GM12864 (cell line): ENCODE measurements around the gene LRRC4C.

ENCODE experiments used
- DNase-seq: peaks from one replicate; pipeline ENCODE4 v3.0.0-alpha.2; 2011; ENCODE audit warnings: low read depth
- H3K4me3 ChIP-seq: 2 replicates; pipeline ENCODE4 v1.5.1; 2011; ENCODE audit warnings: mild to moderate bottlenecking, low read depth, low read length, control low read depth
- TF ChIP-seq, protein P1 (sequence below): IDR thresholded peaks from 2 replicates; pipeline ENCODE4 v1.5.1; 2011; ENCODE audit warnings: low read depth, mild to moderate bottlenecking, moderate library complexity, low read length, control low read depth, inconsistent platforms; ENCODE audit errors: missing control alignments

Gene LRRC4C

DNA sequence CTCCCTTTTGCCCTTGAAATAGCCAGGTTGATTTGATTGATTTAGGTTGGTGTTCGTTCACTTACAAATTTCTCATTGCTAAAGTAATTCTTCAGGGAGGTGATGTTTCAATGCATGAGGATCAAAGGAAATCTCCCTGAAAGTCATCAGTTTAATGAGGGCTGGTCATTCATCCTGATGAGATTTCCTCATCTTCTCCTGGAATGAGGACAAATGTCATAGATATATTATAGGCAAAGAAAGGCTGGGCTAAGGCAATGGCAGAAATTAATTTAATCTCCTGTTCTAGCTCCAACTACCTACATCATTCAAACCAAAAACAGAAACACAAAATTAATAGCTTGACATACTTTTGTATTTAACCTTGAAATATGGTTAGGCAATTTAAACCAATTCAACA is 1052.1 kb downstream of the LRRC4C start:
- TF ChIP-seq, protein P1, sequence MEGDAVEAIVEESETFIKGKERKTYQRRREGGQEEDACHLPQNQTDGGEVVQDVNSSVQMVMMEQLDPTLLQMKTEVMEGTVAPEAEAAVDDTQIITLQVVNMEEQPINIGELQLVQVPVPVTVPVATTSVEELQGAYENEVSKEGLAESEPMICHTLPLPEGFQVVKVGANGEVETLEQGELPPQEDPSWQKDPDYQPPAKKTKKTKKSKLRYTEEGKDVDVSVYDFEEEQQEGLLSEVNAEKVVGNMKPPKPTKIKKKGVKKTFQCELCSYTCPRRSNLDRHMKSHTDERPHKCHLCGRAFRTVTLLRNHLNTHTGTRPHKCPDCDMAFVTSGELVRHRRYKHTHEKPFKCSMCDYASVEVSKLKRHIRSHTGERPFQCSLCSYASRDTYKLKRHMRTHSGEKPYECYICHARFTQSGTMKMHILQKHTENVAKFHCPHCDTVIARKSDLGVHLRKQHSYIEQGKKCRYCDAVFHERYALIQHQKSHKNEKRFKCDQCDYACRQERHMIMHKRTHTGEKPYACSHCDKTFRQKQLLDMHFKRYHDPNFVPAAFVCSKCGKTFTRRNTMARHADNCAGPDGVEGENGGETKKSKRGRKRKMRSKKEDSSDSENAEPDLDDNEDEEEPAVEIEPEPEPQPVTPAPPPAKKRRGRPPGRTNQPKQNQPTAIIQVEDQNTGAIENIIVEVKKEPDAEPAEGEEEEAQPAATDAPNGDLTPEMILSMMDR = no peak
- no peak for DNase-seq
- H3K4me3 ChIP-seq = no peak overlapping the region

DNA sequence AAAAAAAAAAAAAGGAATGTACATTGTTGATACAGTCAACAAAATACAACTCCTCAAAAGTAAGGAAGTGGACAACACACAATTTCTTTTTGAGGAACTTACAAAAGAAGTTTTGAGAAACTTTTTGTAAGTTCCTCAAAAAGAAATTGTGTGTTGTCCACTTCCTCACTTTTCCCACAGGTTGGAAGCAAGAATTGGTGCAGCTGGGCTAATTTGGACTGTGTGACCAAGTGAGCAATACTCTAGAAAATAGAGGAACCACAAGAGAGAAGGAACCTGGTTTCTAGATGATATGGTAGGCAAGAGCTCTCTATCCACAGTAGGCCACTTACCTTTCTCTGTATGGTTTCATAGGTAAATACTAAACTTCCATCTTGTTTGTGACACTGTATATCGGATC is 1053.8 kb downstream of the LRRC4C start:
- TF ChIP-seq, protein P1 = no peak
- H3K4me3 ChIP-seq = no peak overlapping the region
- DNase-seq = no peak

DNA sequence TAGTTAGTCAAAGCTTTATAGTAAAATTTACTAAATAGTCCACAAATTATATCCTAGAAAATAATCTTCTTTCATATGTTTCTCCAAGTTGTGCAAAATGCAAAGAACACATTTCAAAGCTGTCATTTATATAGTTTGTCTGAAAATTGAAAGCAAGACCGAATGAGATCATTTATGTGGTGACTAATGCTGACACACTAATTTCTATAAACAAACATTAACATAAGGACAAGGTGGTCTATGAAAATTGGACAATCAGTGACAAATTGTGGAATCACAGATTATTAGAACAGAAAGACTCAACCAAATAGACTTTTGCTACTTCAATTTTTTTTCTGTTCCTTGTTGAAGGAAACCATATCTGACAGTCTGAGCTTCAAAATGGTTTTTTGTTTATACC is 1056.1 kb downstream of the LRRC4C start:
- TF ChIP-seq, protein P1 = no peak
- no peak for DNase-seq

DNA sequence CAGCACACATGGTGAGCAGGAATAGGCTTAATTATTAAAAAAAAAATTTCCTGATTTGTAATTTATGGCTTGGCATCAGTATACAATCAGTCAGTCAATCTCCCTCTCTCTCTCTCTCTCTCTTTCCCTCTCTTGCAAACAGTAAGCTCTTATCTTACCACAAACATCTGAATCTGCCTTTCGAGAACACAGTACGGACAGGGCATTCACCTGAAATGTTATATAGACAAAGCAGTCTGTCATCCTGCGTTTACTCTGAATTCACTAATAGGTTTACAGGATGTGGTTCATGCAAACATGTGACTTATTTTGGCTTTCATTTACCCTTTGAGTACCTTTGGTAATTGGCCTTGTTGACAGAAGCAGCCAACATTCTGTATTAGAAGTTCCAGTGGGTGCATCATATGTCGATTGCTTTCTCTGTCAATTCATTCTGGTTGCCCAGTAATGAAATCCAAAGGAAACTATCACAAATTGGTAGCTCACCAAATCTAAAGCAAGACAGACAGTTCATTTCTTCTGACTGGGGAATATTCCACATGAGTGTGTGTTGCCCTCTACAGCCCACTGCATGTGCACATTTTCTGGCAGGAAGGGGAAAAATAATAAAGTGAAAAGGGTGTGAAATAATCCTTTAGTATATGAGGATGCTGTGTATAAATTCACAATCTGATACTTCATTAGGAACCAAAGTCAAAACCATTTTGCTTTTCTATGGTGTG is 1058.2 kb downstream of the LRRC4C start:
- no peak for DNase-seq
- TF ChIP-seq, protein P1 = no peak

More for the DNA sequence above, 1056.1 kb downstream of the LRRC4C start:
- no peak overlapping the region for H3K4me3 ChIP-seq

DNA sequence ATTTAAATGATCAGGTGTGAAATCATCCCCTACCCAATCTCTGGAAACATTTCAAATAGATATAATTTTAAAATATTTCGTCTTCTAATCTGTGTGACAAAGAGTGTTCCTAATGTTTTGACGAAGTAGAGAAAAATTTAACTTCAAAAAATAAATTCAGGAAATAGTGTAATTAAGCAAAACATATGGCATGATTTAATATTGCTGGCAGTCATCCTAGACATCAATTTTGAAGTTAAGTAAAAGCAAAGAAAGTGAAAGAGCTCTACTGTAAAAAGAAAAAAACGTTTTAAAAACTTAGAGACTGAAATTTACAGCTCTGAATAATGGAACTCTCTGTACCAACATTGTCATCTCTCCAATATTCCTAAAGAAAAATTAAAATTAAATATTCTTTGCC is 1062.3 kb downstream of the LRRC4C start:
- H3K4me3 ChIP-seq = no peak overlapping the region
- TF ChIP-seq, protein P1 = no peak
- no peak for DNase-seq

More for the DNA sequence above, 1058.2 kb downstream of the LRRC4C start:
- H3K4me3 ChIP-seq = no peak overlapping the region

DNA sequence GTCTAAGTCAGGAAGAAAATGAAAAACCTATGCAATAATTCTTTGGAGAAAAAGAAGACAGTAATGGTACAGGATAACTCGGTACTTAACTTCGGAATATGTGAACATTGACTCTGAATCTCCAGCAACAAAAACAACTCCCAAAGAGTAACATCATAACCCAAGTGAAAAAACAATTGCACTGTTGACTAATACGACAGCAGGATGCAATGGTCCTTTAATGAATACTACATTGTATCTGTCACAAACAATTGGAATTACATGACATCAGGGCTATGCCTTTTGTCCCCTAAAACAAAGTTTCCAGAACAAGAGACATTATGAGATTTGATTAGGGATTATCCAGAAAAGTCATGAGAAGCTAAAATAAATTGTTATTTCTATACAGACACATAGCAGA is 1065.9 kb downstream of the LRRC4C start:
- TF ChIP-seq, protein P1 = no peak
- no peak overlapping the region for H3K4me3 ChIP-seq
- no peak for DNase-seq

DNA sequence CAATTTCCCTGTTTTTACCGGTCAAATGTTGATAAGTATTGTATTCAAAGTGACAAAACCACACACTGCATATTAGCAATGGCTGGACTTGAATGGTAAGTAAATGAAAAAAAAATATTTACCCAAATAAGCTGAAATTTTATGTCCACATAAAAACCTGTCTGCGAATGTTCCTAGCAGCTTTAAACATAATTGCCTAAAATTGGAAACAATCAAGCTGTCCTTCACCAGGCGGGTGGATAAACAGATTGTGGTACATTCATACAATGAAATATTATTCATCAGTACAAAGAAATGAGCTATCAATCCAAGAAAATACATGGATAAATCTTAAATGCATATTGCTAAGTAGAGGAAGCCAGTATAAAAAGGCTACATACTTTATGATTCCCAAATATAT is 1067.8 kb downstream of the LRRC4C start:
- H3K4me3 ChIP-seq = no peak overlapping the region
- DNase-seq = no peak
- TF ChIP-seq, protein P1 = no peak
